Esophagus muscularis mucosa (tissue), 4 donors: ENCODE results near the gene FAT1. TPM values are rescaled to one million over a fixed set of nuclear protein-coding genes. Genes with fewer than 3 reads are reported as not detected.
A peak's percentile ranks its signal among the peaks of the same experiment; 100 is the strongest.

Experiments
- DNase-seq: peaks from one replicate; pipeline ENCODE4 v3.0.0-alpha.2; 2017; ENCODE audit errors: extremely low spot score
- H3K27ac ChIP-seq, 4 donors: fragments of 200-600 bp; sonication (generic); replicated peaks in 1 of 4; 1 replicate in 3 of 4; 2 replicates in 1 of 4; pipeline ENCODE4 v1.5.1; 2016 to 2019; ENCODE audit warnings: mild to moderate bottlenecking in 1 of 4
- H3K27me3 ChIP-seq, 4 donors: fragments of 200-600 bp; sonication (generic); one replicate each; pipeline versions ENCODE4 v1.5.1 to v1.6.0; 2016 to 2019
- H3K36me3 ChIP-seq, 4 donors: fragments of 200-600 bp; sonication (generic); one replicate each; pipeline ENCODE4 v1.5.1; 2016 to 2019
- H3K4me1 ChIP-seq, 4 donors: fragments of 200-600 bp; sonication (generic); one replicate each; pipeline ENCODE4 v1.5.1; 2016 to 2019
- H3K4me3 ChIP-seq, 4 donors: fragments of 200-600 bp; sonication (generic); 1 replicate in 2 of 4; 2 replicates in 2 of 4; pipeline ENCODE4 v1.5.1; 2016 to 2019; ENCODE audit warnings: mild to moderate bottlenecking in 4 of 4, moderate library complexity in 1 of 4
- H3K9me3 ChIP-seq, 4 donors: fragments of 200-600 bp; sonication (generic); 1 replicate in 3 of 4; 2 replicates in 1 of 4; pipeline ENCODE4 v1.5.1; 2016 to 2019
- CTCF ChIP-seq, 3 experiments: fragments of 200-600 bp in 2 of 3; fragments of 450-650 bp in 1 of 3; sonication (generic) in 2 of 3; IDR thresholded peaks; one replicate each; pipeline ENCODE4 v1.5.1; 2017 to 2019; ENCODE audit warnings: antibody characterized with exemption in 3 of 3, mild to moderate bottlenecking in 2 of 3, moderate library complexity in 1 of 3
- EP300 ChIP-seq: sonication (generic); formaldehyde crosslinking; IDR thresholded peaks from one replicate; pipeline ENCODE4 v1.6.1; 2017; ENCODE audit warnings: antibody characterized with exemption
- POLR2A ChIP-seq: fragments of 450-650 bp; IDR thresholded peaks from one replicate; pipeline ENCODE4 v1.6.1; 2017; ENCODE audit warnings: antibody characterized with exemption, moderate library complexity, mild to moderate bottlenecking, low read depth
- POLR2AphosphoS5 ChIP-seq, 2 donors: sonication (generic); formaldehyde crosslinking; IDR thresholded peaks; one replicate each; pipeline ENCODE4 v1.6.1; 2017; ENCODE audit warnings: antibody characterized with exemption in 2 of 2
- WGBS: methylation state at CpG from one replicate; pipeline ENCODE4 v1.1.5; 2018; 5-methylcytosine and 5-hydroxymethylcytosine counted together
- intact Hi-C: fragments of 100-400 bp; cut with DNase I; formaldehyde crosslinking; loops from one replicate; pipeline ENCODE4 v1.15.1; 2023
- total RNA-seq, 4 donors: library from RNA; depleted of rRNA; stranded (reverse); fragments of >200 nt; gene quantifications; one replicate each; pipeline versions ENCODE4 v1.1.0 to v1.2.1, GENCODE V29; 2016

Gene FAT1
- total RNA-seq, 4 donors from 2014 or later, result 145 to 244 (median 200) TPM

DNA sequence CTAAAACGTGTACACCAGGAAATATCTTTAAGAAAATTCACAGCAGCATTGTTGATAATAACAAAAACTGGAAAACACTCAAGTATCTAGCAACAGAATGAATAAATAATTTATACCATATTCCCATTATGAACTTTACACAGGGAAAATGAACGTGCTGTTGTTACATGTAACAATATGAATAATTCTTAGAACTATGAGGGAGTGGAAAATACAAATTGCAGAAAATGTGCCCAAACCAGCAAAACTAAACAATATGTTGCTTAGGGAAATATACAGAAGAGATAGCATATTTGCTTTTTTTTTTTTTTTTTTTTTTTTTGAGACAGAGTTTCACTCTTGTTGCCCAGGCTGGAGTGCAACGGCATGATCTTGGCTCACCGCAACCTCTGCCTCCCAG, 14.8 kb upstream of the FAT1 start:
- WGBS, result 70% methylated on average over 4 of the region's 4 CpGs
- no peak for TF ChIP-seq POLR2A
- no peak for TF ChIP-seq EP300
- TF ChIP-seq POLR2AphosphoS5 (IDR thresholded peaks at IDR 0.05), result no peak
- no peak for TF ChIP-seq CTCF (IDR thresholded peaks at IDR 0.05)
- no peaks in the 10 kb centered on the region for H3K9me3 ChIP-seq
- no peak overlapping the region for H3K4me3 ChIP-seq
- H3K27me3 ChIP-seq, result no peaks in the 10 kb centered on the region
- no peaks in the 10 kb centered on the region for H3K4me1 ChIP-seq
- intact Hi-C loops, result no loop called here
- no peak for DNase-seq
- no peaks in the 10 kb centered on the region for H3K36me3 ChIP-seq
- H3K27ac ChIP-seq, result no peak overlapping the region

- WGBS, result 79% methylated on average over 4 of the region's 4 CpGs
- Histone ChIP-seq H3K27me3 (no peaks in the 10 kb centered on the region), H3K9me3 (no peaks in the 10 kb centered on the region), H3K4me3 (no peak overlapping the region), H3K4me1 (no peaks in the 10 kb centered on the region), H3K36me3 (no peaks in the 10 kb centered on the region), H3K27ac (no peak overlapping the region)
- TF ChIP-seq POLR2A, result no peak
- no peak for TF ChIP-seq POLR2AphosphoS5 (IDR thresholded peaks at IDR 0.05)
- no peak for TF ChIP-seq EP300
- no peak for TF ChIP-seq CTCF (IDR thresholded peaks at IDR 0.05)
- intact Hi-C loops, result no loop called here
- no peak for DNase-seq
Observed at GRCh38 chr4:186737427-186737826, 13.8 kb upstream of the FAT1 start.

DNA sequence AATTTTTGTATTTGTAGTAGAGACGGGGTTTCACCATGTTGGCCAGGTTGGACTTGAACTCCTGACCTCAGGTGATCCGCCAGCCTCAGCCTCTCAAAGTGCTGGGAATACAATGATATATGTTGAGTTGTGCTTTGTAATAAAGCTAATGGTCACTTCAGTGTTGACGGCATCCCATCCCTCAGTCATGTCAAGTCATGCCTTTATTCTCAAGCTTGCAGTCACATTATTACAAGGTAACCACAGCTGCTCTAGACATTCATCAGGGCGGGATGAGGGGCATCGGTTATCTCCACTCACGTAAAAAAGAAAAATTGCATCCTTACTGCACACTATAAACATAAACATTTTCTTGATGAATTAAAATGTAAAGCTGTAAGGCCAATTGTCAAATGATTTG, 12.8 kb upstream of the FAT1 start:
- intact Hi-C loops, result no loop called here
- TF ChIP-seq CTCF (IDR thresholded peaks at IDR 0.05) (no peak), POLR2AphosphoS5 (IDR thresholded peaks at IDR 0.05) (no peak), POLR2A (no peak), EP300 (no peak)
- Histone ChIP-seq H3K36me3 (no peaks in the 10 kb centered on the region), H3K4me1 (no peaks in the 10 kb centered on the region), H3K27ac (no peak overlapping the region), H3K4me3 (no peak overlapping the region), H3K9me3 (no peaks in the 10 kb centered on the region), H3K27me3 (no peaks in the 10 kb centered on the region)
- WGBS, result 92% methylated on average over 6 of the region's 6 CpGs
- no peak for DNase-seq

- no peaks in the 10 kb centered on the region for H3K4me1 ChIP-seq
- intact Hi-C loops, result no loop called here
- DNase-seq, result peak; percentile 66
- no peaks in the 10 kb centered on the region for H3K36me3 ChIP-seq
- no peak overlapping the region for H3K27ac ChIP-seq
- TF ChIP-seq CTCF (IDR thresholded peaks at IDR 0.05) (no peak), EP300 (no peak), POLR2AphosphoS5 (IDR thresholded peaks at IDR 0.05) (no peak), POLR2A (no peak)
- no peaks in the 10 kb centered on the region for H3K9me3 ChIP-seq
- no peaks in the 10 kb centered on the region for H3K27me3 ChIP-seq
- WGBS, result 95% methylated on average over 7 of the region's 7 CpGs
- no peak overlapping the region for H3K4me3 ChIP-seq
Observed at GRCh38 chr4:186734251-186734650, 10.6 kb upstream of the FAT1 start.

DNA sequence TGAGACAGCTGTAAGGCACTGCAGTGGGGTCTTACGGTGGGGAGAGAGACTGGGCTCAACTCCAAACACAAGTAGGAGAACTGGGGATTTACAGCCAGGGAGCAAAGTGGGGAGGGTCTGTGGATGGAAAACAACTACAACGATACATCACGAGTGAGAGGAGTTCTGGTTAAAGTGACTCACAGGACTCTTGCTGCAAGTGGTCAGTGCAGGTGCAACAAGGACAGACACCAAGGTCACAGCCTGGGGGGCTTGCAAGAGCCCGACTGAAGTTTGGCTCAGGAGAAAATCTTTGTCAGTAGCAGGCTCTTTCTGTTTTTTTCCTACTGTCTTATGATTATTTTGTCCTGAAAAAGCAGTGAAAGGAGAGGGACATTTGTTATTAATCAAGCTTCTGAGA, 10.1 kb upstream of the FAT1 start:
- no peaks in the 10 kb centered on the region for H3K9me3 ChIP-seq
- peak; percentile 37 for DNase-seq
- intact Hi-C loops, result no loop called here
- no peak overlapping the region for H3K4me3 ChIP-seq
- H3K4me1 ChIP-seq, result no peaks in the 10 kb centered on the region
- WGBS, result 67% methylated on average over 4 of the region's 4 CpGs
- TF ChIP-seq CTCF (IDR thresholded peaks at IDR 0.05) (no peak), POLR2AphosphoS5 (IDR thresholded peaks at IDR 0.05) (no peak), POLR2A (no peak), EP300 (no peak)
- H3K27ac ChIP-seq, result no peak overlapping the region
- H3K36me3 ChIP-seq, result no peaks in the 10 kb centered on the region
- H3K27me3 ChIP-seq, result no peaks in the 10 kb centered on the region
